Measurements from ENCODE around the gene CACNA1C.

DNA sequence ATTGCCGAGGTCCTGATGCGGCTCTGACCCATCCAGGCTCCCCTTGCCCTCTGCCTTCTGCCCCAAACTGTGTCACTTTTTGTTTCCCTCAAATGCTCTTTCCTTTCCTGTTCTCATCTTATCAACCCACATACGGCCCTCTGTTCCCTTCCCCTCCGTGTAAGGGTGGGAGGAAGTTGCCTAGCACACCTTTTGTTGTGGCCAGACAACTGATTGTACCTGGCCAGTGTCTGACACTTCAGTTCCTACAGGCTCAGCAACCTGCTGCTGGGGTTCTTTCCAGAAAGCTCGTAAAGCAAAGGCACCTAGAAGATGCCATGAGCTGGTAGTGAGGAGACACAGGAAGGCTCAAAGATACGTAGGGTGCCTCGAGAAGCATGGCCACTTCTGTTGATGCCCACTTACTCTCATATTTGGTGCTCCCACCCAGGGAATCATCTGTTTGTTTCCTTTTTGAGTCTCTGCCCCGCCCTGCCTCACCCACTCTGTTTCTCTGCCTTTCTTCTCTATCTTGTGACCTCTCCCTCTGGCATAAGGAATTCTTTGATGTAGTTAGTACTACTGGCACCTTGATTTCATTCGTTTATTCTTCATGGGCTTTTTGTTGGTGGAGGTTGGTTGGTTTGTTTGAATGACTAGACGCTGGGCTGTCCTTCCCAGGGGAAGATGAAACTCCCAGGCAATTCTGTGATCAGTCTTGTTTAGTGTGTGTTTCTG is 589.5 kb downstream of the CACNA1C start:
- TF ChIP-seq, protein P1, sequence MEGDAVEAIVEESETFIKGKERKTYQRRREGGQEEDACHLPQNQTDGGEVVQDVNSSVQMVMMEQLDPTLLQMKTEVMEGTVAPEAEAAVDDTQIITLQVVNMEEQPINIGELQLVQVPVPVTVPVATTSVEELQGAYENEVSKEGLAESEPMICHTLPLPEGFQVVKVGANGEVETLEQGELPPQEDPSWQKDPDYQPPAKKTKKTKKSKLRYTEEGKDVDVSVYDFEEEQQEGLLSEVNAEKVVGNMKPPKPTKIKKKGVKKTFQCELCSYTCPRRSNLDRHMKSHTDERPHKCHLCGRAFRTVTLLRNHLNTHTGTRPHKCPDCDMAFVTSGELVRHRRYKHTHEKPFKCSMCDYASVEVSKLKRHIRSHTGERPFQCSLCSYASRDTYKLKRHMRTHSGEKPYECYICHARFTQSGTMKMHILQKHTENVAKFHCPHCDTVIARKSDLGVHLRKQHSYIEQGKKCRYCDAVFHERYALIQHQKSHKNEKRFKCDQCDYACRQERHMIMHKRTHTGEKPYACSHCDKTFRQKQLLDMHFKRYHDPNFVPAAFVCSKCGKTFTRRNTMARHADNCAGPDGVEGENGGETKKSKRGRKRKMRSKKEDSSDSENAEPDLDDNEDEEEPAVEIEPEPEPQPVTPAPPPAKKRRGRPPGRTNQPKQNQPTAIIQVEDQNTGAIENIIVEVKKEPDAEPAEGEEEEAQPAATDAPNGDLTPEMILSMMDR (IDR thresholded peaks at IDR 0.05) = no peak
- TF ChIP-seq POLR2A (IDR thresholded peaks at IDR 0.05) = no peak
